NCI-H1417 treated with DMSO at 0.1 percent for 48 hours (cell line): ENCODE results near the gene SLC45A3.

Experiments
- DNase-seq: peaks from one replicate; lab custom pipeline; 2025; lab: John Stamatoyannopoulos, UW

SLC45A3 gene

DNA sequence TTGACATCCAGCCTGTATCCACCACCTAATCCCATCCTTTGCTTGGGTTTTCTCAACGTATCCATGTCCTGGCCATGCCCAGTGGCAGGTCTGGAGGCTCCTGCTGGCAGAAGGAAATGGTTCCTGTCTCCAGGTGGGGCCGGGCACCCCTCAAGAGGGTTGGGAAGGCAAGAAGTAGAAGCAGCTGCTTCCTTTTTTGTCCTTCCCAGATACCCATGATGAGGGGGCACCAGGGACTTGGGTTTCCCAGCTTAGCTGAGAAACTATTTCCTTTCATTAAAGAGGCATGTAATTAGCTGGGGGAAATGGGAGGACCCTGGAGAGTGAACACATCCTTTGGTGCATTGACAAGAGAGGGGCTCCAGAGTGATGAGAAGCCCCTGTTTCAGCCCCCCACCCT lies 21.1 kb upstream of the SLC45A3 start:
- DNase-seq: no peak

DNA sequence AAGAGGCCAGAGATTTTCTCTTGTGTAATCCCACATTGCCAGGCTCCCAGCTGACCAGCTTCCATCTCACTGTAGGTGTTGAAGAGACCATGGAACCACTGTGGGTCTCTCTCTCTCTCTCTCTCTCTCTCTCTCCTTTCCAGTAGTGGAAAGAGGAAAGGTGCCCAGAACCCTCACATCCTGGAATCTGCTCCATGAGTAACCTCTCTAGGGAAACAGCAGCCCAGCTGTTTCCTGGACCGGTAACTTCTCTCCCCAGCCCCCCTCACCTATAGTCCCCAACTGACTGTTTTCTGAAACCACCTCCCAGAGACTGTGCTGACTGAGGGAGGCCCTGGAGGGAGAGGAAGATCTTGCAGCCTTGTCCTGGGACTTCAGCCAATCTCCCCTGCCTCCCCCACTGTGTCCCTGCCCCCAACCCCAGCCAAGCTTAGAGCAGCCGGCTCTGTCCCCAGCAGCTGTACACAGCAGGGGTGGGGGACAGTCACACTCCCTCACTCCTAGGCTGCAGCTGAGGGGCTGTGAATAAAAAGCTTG lies 20.6 kb upstream of the SLC45A3 start:
- DNase-seq: no peak

DNA sequence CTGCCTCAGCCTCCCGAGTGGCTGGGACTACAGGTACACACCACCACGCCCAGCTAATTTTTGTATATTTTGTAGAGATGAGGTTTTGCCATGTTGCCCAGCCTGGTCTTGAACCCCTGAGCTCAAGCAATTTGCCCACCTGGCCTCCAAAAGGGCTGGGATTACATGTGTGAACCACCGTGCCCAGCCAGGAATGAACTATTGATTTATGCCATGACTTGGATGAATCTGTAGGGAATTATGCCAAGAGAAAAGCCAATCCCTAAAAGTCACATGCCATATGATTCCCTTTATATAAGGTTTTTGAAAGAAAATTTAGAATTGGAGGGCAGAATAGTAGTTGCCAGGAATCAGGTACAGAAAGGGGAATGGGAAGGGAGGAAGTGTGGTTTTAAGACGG lies 19.1 kb upstream of the SLC45A3 start:
- no peak for DNase-seq

DNA sequence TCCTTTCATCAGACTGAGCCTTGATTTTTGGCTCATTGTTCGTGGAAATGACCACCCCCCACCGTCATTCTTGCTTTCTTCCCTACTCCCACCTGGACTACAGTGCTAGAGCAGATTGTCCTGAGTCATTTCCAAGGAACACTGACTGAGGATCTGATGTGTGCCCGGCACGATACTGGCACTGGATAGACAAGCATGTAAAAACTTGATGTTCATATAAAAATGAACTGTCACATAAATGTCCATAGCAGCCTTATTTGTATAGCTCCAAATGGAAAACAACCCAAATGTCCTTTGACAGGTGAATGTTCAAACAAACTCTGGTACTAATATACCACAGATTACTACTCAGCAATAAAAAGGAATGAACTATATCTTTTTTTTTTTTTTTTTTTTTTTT lies 18.6 kb upstream of the SLC45A3 start:
- DNase-seq: no peak

DNA sequence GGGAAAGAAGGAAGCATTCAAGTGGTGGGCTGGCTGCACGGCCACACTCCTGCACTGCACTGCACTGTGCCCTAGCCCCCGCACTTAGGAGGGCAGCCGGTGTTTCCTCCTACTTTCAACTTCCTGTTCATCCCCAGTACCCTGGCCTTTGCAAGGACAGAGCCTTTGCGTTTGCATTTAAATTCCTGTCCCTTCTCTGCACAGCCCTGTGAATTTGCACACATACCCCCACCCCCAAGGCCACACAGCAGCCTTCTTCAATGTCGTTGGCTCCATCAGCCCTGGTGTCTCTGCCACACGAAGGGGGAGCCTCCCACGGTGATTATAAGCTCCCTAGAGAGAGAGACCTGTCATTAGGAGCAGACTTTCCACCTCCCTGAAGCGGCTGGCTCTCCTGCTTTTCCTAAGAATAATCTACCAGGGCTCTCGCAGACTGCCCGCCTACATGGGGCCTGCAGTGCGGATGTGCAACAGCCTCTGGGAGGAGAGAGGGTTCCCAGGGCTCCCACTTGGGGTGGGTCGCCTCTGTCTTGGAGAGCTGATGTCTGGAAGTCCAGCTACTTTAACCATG lies 13.2 kb upstream of the SLC45A3 start:
- DNase-seq: no peak

DNA sequence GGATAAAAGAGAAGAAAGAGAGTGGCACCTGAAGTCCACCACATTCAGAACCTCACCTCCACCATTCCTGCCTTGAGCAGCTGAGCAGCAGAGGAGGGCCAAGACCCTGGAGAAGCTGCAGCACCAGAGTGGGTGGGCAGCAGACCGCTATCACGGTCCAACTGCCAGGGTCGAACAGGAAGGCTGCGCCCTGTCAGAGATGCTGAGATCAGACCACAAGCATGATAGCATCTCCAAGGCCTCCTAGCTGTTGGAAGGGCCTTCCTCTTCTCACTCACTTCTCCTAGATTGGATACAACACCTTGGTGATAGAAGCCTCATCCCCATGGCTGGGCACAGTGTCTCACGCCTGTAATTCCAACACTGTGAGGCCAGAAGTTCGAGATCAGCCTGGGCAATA lies 12.1 kb upstream of the SLC45A3 start:
- no peak for DNase-seq

DNA sequence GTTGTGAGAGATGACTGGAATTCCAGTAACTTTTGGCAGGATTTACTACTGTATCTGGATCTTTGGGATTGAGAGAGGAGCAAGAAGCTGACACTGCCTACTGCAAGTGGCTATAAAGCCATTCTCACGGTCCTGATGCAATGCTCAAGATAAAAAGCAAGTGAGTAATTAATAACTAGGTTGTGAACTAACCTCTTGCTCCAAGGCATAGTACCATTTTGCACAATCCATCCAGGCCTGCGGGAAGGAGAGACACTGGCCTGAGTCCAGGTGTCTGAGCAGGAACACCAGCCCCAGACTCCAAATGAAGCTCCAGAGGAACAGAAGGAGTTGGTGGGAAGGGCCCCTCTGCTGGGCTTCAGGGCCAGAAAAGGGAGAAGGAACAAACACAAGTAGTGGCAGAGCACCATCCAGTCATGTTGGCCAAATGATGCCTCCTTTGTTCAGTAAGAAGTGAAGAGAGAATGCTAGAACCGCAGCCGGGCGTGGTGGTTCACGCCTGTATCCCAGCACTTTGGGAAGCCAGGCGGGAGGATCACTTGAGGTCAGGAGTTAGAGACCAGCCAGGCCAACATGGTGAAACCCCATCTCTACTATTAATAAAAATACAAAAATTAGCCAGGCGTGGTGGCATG lies 9.9 kb upstream of the SLC45A3 start:
- no peak for DNase-seq

DNA sequence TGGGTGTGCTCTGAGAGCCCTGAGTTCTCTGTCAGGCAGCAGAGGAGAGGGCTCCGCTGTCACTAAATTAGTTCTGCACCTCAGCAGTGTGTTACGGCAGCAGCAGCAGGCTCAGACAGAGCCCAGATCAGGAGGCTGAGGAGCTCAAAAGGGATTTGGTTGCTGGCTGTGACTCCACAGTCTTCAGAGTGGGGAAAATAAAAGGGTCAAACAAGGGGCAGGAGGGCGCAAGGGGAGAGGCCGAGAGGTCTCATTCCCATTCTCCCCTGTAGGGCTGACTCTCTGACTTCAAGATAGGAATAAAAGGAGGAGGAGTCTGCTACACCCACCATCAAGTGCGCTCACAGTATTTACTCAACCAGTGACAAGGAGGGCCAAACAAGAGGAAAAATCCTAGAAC lies 9.2 kb upstream of the SLC45A3 start:
- no peak for DNase-seq

DNA sequence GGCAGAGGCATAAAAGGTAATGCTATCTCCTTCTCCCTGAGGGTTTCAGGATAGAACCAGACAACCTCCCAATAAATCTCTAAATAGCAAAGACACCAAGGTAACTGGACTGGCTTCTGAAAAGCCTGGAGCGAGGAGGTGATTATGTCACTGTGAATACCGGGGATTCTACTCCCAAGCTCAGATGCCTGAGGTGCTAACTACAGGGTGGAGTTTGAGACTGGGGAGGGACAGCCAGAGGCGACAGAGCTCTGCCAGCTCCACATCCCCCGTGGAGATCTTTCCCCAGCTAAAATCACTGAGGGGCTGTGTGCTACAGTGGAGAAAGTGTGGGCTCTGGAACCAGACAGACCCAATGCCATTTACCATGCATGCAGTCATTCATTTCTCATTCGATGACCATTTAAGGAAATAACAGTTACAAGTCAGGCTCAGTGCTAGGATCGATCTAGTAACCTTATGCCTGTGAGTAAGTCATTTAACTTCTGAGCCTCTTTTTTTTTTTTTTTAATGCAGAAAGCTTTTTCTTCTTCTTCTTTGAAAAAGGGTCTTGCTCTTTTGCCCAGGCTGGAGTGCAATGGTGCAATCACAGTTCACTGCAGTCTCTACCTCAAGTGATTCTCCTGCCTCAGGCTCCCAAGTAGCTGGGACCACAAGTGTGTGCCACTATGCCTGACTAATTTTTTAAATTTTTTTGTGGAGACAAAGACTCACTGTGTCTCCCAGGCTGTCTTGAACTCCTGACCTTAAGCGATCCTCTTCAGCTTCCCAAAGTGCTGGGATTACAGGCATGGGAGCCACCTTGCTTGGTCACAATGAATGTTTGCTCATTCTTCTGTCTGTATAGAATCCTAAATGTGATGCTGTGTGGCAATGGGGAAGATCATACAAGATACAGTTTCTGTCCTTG lies 8.1 kb upstream of the SLC45A3 start:
- DNase-seq: no peak

DNA sequence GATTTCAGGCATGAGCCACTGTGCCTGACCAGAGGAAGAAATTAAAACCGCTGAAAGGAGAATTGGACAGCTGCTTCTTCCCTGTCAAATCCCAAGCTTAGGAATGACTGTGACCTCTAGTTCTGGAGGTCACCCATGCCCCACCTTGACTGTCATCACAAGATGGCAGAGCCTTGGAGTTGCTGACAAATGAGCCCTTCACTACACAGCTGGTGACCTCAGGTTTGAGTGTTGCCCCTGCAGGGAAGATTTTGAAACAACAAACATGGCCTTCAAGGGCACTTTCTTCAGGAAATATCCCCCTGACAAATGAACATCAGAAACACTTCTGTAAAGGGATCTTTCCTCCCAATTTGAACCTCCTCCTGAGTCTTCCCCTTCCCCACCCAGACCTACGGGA lies 6.9 kb upstream of the SLC45A3 start:
- DNase-seq: no peak

DNA sequence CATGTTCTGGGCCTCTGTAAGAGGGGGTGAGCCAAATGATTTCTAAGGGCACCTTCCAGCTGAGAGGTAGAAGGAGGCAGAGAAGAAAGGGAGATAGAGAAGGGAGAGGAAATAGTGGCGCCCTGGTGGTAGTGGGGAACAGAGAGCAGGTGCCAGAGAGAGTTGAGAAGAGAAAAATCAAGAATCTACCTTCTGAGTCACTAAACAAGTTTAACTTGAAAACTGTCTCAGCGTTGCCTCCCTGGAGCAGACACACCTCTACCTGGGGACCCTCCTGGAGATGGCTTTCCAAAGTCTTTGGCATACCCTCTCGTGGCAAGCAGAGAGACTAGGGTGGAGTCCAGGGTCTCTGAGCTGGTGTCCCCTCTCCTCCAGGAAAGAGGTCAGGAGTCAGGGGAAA lies 1.1 kb upstream of the SLC45A3 start:
- DNase-seq: no peak

DNA sequence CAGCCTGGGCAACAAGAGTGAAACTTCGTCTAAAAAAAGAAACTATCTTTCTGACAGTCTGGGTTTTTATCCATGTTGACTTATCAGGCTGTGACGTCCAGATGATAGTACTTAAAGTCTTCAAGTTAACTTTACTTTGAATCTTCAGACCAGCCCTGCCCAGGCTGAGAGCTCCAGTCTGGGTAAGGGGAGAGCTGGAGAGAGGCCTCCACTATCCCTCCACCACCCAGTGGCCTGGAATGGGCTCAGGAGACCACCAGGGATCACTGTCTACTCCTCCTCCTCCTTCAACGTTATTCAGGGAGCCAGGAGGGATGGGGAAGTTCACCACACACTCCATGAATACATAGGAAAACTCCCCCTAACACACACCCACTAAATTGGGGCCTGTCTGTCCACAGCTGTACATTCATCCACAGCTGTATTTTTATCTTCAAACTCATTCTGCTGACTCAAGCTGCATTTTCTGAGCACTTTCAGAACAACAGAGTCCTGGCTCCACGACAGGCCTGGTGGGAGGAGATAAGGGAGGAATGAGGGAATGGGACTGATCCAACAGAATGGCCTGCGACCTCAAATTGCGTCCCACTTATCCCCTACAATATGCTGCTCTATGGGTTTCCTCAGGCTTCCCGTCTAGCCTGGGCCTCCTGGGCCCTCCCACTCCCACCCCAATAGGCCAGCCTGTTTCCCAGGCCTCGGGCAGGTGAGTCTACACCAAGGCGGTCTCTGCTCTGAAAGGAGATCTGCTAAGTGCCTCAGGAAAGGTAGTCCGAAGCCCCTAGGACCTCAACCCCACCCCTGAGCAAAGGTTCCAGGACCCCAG lies 1.8 kb downstream of the SLC45A3 start:
- DNase-seq: no peak

DNA sequence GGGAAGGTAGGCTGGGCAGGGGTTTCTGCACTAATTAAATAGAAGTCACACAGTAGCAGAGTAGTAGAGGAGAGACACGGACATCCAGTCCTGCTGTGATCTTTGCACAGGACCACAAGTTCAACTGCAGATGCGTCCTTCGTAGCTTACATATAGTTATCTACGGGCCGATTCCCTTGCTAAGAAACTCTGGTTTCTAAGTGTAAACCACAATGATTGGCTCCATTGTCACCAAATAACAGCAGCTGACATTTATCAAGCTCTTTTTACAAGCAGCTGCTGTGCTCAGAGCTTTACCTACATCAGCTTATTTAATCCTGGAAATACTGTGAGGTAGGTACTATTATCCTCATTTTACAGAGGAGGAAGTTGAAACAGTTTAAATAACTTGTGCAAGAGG lies 3.1 kb downstream of the SLC45A3 start:
- DNase-seq: no peak

DNA sequence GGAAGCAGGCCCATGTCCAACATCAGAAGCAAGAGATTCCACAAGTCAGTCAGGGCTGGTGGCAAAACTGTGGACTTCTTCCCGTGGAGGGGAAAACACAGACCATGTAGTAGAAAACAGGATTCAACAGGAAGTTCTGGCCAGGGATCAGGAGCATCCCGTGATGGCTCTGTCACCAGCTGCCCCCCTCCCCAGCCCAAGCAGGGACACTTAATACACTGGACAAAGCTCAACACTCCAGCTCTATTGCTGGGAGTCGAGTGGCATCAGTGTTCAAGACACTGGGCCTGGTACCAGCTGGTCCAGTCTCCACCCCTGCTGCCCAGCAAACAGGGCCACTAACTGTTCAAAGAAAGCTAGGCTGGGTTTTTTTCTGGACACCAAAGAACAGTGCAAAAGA lies 3.7 kb downstream of the SLC45A3 start:
- no peak for DNase-seq

DNA sequence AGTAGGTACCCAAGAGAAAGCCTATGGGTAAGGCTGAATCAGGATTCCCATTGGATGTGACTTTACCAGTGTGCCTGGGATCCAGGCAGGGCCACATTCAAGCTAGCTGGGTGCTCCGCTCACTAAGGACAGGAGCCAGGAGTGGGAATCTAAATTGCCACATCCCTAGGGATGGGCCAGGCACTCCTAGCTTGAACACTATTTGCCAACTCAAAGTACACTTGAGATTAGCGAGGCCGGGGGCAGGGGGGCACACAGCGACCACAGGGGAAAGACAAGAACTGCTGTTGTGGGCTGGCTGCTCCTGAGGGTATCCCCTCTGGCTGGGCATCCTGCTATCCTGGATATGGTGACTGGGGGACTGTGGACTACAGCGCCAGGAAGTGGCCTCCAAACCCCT lies 4.3 kb downstream of the SLC45A3 start:
- no peak for DNase-seq

DNA sequence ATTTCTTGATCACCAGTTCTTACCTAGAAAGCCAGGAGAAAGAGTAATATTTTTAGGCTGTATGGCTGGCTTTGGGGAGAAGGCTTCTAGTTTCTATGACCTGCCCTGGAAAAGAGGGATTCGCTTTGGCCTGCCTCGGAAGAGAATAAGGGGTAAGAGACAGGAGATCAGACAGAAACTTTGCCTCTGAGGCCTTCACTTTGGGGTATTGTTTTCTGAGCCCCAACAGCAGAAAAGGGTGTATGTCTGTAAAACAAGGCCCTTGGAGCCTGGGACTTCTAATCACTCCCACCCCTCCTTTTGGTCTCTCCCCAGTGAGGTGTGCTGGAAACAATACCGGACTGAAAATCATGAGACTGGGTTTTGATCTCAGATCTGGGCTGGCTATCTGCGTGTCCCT lies 5.1 kb downstream of the SLC45A3 start:
- no peak for DNase-seq

DNA sequence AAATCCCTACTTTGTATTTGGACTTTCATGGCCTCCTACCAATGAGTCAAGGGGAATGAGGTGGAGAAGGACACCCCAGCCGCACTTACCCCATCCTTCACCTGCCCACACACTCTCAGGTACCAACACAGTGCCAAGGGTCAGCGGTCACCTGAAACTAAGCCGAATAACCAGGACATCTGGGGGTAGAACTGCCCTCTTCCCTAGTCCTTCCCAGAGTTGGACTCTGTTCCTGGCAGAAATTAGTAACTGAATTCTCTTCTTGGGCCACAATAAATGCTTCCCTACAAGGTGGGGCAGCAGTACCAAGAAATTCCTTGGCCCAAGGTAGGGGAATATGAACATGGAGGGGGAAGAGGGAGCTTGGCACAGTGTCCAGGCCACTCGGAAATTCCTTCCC lies 7.3 kb downstream of the SLC45A3 start:
- DNase-seq: no peak

DNA sequence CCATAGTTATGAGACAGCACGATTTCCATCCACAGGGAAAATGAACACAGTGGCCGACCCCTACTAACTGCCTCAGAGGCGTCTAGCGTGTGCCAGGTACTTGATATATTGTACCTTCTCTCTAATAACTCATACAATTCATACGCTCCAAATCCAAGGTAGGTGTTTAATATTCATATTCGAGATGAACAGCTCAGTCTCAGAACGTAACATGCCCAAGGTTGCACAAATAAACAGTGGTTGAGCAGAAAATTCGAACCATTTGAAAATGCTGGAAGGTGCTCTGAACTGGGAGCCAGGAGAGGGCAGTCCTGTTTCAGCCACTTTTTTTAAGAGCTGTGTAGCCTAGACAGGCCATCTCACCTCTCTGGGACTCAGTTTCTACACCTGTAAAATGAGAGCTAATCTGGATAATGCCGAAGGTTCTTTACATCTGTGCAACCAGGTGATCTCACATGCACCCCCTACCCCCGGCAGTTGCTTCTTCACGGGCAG lies 7.9 kb downstream of the SLC45A3 start:
- no peak for DNase-seq

DNA sequence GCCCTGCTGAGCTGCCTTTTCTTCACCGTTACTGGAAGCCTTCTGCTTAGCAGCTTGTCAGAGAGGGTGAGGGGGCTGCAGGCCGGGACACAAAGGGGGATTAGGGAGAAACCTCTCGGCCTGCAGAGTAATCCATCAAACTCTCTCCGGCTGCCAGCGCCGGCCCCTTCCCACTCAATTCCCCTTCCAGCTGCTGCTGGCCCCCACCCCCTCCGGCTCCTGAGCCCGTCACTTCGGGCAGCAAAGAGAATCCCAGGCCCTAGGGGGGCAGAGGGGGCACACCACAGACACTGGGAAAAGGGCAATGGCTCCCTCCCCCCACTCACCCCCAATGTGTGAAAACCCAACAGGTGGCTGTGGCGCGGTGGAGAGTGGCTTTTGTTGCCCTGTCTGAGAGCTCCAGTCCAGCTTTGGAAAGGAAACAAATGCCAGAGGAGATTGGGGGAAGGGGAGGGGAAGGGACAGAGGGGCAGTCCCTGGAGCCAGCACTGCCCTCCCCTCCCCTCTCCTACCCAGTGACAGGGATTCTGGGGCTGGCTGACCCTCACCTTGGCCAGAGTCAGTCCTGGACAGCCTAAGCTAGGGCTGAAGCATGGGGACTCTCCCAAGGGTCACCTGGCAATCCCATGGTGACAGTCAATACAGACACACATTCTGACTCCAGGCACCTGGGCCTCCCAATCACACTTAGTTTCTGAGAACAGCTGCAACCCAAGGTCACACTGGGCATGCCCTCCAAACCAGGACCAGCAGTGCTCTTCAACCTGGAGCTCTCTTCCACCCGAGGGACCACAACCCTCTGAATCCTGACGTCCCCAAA lies 9.5 kb downstream of the SLC45A3 start:
- DNase-seq: no peak

DNA sequence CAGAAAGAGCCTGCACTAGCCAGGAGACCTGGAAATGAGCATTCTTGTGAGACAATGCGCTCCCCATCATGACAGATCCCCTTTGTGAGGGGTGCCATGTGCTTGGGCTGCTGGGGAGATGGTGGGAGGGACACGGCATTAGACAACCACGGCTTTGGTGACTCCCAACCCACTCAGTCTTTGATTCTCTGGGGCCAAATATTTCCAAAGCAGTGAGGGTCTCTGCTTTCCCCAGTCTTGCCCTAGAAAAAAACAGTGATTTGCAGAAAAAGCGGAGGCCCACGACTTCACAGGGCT lies 10.2 kb downstream of the SLC45A3 start:
- DNase-seq: no peak
